SK-N-MC (cell line): ENCODE results near the gene TRMT10C.
"Not testable (repeated sequence)": the region's sequence is repeated elsewhere in the genome, so short reads cannot be mapped to it uniquely, and the experiment has no call there.

Experiments used
- DNase-seq: peaks from one replicate; pipeline ENCODE4 v3.0.0-alpha.2; 2011; ENCODE audit warnings: low read depth, low spot score
- H3K27ac ChIP-seq: fragments of 200-600 bp; sonication (generic); 2 replicates; pipeline ENCODE4 v1.5.1; 2016; ENCODE audit warnings: mixed run types
- H3K36me3 ChIP-seq: fragments of 200-600 bp; sonication (generic); 2 replicates; pipeline ENCODE4 v1.6.1; 2017; ENCODE audit warnings: antibody characterized with exemption, low read length, mixed read lengths; ENCODE audit not compliant: insufficient read depth
- H3K4me3 ChIP-seq: fragments of 200-600 bp; sonication (generic); 2 replicates; pipeline ENCODE4 v1.5.1; 2016
- H3K9ac ChIP-seq: fragments of 200-600 bp; sonication (generic); 2 replicates; pipeline ENCODE4 v1.8.0; 2017; ENCODE audit warnings: mixed run types, mixed read lengths; ENCODE audit not compliant: insufficient read length
- H3K9me3 ChIP-seq: fragments of 200-600 bp; sonication (generic); 2 replicates; pipeline ENCODE4 v1.6.1; 2017; ENCODE audit warnings: low read depth, mild to moderate bottlenecking, antibody characterized with exemption, low read length, moderate library complexity, mixed read lengths
- EZH2 ChIP-seq: fragments of 200-600 bp; sonication (generic); IDR thresholded peaks from one replicate; pipeline ENCODE4 v1.6.1; 2017; ENCODE audit warnings: antibody characterized with exemption
- FOXP2 ChIP-seq: optimal IDR thresholded peaks from 2 replicates; pipeline ENCODE3; 2011; ENCODE audit warnings: mild to moderate bottlenecking, moderate library complexity; ENCODE audit not compliant: insufficient read depth; ENCODE audit errors: extremely low read length, control extremely low read depth
- POLR2AphosphoS5 ChIP-seq: IDR thresholded peaks from 2 replicates; pipeline ENCODE4 v1.6.1; 2012; ENCODE audit warnings: mild to moderate bottlenecking, low read depth, low read length, borderline replicate concordance

TRMT10C gene

GRCh38 chr3:101603184-101603583, 41.5 kb downstream of the TRMT10C start:
- DNase-seq, result no peak
- Histone ChIP-seq H3K27ac (no peak overlapping the region), H3K36me3 (peaks cover 3% of the 10 kb centered on the region; the same call in 1 of the 2 replicates), H3K4me3 (no peak overlapping the region), H3K9ac (no peak overlapping the region), H3K9me3 (no peaks in the 10 kb centered on the region)
- TF ChIP-seq EZH2, result no peak
- no peak for TF ChIP-seq POLR2AphosphoS5
- no peak for TF ChIP-seq FOXP2

DNA sequence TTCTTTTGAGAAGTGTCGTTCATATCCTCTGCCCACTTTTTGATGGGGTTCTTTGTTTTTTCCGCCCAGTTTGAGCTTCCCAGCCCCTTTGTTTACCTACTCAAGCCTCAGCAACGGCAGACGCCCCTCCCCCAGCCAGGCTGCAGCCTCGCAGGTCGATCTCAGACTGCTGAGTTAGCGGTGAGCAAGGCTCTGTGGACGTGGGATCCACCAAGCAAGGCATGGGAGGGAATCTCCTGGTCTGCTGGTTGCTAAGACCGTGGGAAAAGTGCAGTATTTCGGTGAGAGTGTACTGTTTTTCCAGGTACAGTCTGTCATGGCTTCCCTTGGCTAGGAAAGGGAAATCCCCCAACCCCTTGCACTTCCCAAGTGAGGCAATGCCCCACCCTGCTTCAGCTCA, 43.7 kb downstream of the TRMT10C start:
- H3K36me3 ChIP-seq, H3K27ac ChIP-seq, H3K9ac ChIP-seq, H3K4me3 ChIP-seq, H3K9me3 ChIP-seq, DNase-seq: not testable (repeated sequence)

- Histone ChIP-seq H3K9ac (no peak overlapping the region), H3K27ac (no peak overlapping the region), H3K36me3 (no peaks in the 10 kb centered on the region), H3K9me3 (no peaks in the 10 kb centered on the region), H3K4me3 (no peak overlapping the region)
- DNase-seq, result no peak
- no peak for TF ChIP-seq POLR2AphosphoS5
- no peak for TF ChIP-seq FOXP2
Measured at GRCh38 chr3:101611023-101611422, 49.4 kb downstream of the TRMT10C start.

DNA sequence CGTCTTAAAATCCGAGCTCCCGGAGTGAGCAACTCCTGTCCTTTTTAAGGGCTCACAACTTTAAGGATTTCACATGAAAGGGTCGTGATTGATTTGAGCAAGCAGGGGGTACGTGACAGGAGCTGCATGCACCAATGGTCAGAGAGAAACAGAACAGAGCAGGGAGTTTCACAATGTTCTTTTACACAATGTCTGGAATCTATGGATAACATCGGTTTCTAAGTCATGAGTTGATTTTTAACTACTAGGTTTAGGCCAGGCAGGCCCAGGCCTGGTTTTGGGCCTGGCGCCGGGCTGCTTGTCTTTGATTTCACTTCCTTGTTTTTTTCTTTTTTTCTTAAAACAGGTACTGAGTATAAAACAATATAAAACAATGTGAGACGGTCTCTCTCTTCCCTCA, 51.3 kb downstream of the TRMT10C start:
- not testable (repeated sequence) for H3K4me3 ChIP-seq, H3K36me3 ChIP-seq, H3K9me3 ChIP-seq, DNase-seq, H3K27ac ChIP-seq, H3K9ac ChIP-seq

GRCh38 chr3:101615525-101615924, 53.9 kb downstream of the TRMT10C start:
- Histone ChIP-seq H3K36me3 (no peaks in the 10 kb centered on the region), H3K9ac (no peak overlapping the region), H3K4me3 (no peak overlapping the region), H3K9me3 (no peaks in the 10 kb centered on the region), H3K27ac (no peak overlapping the region)
- TF ChIP-seq EZH2 (no peak), FOXP2 (no peak), POLR2AphosphoS5 (no peak)
- no peak for DNase-seq
